NK-92 (cell line): ENCODE data around the gene CBX3.
"Not testable (repeated sequence)": the region's sequence is repeated elsewhere in the genome, so short reads cannot be mapped to it uniquely, and the experiment has no call there.

Experiments
- DNase-seq: peaks from one replicate; lab custom pipeline; 2025; ENCODE audit not compliant: unreplicated experiment; lab: John Stamatoyannopoulos, UW

CBX3 gene

DNA sequence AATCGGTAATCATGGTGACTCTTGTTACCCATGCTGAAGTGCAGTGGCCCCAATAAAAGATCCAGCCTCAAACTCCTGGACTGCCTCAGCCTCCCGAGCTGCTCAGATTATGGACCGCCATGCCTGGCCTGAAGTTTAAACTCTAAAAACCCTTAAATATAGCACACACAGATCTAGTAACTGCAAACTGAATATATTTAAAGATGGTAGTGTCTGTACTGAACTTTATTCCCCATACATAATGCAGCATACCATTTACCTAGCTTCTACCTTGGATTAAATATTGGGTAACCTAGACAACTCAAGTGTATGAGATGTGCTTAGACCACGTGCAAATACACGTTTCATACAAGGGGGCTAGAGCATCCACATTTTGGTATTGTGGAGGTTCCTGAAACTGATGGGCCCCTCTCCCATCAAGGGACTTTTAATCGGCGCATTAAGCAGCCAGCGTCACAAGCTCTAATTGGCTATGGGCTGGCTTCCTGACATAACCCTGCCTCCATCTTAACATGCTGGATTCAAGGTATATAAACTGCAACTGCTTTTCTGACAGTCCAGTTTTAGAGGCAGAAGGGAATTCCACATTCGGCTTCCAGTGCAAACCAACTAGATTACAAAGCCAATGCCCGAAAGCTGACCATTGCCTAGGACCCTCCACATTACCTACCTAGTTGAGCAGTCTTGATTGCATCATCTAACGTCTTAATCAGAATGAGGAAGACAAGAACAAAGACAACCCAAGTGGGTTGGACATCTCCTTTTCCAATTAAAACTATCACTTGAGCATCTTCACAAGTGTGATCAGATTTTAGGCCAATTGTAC is 14.0 kb upstream of the CBX3 start:
- DNase-seq: no peak

DNA sequence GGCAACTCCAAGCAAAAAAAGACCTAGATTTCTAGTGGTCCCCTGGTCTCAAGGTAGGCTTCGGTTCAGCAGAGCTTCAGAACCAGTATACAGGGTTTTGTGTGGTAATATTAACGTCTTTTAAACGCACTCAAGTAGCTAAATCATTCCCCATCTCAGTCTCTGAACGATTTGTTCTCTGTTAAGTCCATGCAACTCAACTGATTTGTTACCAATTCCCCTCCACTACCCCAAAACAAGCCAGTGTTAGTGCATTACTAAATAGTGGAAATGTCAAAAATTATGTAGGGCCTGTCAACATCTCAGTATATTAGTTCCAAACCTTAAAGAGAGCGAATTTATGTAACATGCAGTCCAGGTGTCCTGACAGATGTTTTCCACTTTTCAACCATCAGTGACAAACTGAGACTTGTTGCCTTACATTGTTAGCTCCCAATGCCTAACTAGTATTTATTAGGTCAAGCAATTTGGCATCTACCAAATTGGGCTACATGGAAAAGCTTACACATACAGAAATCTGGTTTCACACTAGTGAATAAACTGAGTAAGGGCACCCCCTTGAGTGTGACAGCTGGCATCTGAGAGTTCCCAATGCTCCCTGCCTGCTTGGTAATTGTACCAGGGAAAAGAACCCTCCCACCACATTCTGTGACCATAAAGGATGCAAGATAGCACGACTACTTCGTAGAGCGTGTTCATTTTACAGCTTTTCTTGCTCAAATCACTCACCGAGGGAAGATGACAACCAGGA is 13.2 kb upstream of the CBX3 start:
- DNase-seq: no peak

DNA sequence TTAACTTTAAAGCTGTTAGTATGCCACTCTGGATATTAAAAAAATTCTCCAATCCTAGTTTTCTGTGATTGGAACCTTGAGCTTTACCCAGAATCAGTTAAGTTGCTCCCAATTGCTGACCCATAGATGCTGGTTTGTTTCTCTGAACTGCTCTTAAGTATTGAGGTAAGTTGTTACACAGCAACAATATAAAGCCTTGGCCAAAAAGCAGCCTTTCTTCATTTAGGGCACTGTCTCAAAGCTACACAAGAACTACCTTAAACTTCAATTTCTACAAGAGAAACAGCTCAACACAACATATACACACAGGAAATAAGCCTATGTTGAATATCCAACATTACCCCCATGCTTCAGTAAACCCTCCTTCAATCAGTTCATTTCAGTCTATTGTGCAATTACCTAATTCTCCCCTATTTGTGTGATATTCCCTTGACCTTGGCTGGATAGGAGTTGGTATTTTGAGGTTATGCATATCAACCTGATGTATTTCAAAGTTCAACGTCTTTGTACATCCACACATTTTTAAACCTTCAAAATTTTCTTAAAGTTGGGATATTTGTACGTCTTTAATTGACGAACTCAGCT is 12.5 kb upstream of the CBX3 start:
- DNase-seq: no peak

DNA sequence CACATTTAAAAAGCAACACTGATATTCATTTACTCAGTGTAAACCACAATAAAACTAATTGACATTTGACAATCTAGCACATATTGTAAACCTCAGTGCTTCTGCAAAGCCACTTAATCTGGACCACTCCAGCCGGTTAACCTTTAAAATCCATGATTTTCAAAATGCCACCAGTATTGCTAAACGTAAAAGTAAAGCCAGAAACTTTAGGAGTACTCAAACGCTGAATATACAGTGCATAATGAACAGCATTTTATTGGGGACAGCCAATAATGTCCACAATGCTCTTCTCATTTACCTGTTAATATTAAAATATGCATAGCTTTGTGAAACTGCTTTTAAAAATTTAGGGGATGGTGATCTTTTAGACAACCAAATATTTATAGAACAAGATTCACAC is 11.8 kb upstream of the CBX3 start:
- DNase-seq: no peak

DNA sequence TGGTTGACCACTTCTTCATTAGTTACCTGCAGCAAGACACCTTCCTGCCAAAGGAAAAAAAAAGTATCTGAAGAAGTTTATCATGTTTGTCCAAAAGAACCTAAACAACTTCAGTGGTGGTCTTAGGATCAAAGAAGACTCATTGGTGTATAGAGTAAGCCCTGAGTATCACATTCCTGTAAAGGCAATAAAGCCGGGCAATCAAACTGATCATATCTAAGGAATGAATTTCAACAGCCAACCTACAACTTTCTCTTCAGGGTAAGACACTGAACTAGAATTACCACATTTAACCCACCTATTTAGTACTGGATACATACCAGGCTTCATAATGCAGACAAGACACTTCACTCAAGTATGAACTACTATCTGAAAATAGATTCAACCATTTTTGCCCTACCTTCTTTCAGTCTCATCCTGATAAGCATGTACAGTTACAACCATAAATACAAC is 11.1 kb upstream of the CBX3 start:
- no peak for DNase-seq

DNA sequence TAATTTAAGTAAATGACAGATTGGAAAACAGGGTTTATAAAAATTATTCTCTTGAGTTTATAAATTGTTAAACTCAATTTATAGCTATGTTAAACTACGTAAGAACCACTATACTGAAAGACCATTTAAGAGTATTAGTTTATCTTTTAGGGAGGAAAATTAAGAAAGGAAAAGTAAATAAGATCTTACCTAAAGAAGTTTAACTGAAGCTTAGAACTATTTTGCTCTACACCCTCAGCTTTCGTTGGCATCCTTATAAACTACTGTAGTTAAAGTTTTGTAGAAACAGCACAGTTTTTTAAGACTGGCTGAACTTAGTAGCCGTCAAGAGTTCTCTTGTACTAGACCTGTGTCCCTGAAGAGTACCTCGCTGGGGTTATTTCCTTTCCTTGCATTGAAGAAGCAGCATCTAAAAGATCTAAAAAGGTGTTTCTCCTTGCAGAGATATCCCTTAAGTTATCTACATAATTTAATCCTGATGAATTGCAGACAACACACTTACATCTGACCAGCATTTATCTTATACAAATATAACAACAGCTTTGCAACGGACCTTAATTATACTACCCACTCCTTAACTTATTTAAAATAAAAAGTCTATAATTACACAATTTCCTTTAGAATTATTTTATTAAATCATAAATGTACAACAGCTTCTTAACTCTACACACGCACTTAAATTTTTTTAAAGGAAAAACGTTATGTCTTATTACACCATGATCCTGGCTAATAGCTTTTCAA is 10.1 kb upstream of the CBX3 start:
- DNase-seq: no peak

DNA sequence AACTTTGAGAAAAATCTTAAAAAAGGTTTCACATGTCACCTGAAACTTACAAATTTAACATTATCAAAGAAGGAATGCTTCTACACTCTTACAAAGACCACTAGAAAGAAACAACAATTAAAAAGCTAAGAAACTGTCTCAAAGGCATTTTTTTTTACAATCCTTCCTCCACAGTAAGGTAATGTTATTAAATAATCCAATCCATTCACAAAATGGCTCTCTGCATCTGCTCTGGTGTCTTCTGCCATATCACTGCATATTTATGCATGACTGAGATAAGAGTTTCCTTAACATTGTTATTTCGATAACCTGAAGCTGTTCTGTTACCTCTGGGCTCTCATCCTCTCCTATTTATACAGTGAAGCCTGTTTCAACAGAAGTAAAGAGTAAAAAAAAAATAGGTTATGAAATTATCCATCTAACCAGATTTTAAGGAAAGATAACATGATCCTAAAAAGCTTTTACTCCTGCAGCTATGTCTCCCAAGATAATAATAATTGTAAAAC is 9.5 kb upstream of the CBX3 start:
- DNase-seq: no peak

DNA sequence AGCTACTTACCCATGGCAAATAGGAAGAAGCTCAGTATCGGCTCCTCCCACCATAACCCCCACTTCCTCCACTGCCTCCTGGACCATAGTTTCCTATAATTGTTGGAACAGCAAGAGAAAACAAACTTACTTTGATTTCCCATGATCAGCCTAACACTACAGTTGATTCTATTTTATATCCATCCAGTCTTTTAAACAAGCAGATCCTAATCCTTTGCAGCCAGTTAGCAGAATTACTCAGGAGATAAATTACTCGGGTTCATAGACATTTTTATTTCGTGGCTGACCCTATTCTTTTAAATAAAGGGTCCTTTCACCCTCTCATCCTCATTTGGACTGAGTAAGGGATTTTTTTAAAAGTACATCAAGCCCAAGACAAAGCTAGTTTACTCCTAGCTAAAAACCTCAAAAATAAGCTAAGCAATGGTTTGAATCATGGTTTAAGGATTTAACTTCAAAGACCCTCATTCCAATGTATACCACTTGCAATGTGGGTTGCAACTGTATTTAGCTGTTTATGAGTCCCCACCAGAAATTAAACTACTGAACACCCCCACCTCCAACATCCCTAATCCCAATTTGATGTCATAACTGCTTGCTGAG is 9.0 kb upstream of the CBX3 start:
- no peak for DNase-seq

DNA sequence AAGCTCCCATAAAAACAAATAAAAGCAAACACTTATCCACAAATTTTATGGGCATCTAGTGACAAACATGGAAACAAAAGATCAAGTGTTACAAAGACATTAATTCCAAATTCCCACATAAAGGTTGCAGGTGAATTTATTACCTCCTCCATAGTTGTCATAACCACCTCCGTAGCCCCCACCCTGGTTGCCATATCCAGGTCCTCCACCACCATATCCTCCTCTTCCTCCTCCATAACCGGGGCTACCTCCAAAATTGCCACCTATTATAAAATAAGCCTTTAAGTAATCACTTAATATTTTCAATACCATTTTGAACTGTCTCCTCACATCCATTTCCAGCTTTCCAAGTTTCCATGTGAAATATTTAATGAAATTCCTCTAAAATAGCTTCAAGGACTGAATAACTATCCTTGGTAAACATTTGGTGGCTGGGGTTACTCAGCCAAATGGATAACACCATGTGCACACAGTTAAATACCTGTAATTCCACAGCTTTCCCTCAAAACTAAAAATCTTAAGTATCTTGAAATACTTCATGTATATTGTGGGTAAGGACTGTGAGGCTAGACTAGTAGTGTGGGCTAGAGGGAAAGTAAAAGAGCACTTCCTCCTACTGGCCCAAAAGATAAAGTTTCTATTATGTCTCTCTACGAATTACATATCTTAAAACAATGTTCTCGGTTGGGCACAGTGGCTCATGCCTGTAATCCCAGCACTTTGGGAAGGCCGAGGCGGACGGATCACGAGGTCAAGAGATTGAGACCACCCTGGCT is 7.9 kb upstream of the CBX3 start:
- no peak for DNase-seq

DNA sequence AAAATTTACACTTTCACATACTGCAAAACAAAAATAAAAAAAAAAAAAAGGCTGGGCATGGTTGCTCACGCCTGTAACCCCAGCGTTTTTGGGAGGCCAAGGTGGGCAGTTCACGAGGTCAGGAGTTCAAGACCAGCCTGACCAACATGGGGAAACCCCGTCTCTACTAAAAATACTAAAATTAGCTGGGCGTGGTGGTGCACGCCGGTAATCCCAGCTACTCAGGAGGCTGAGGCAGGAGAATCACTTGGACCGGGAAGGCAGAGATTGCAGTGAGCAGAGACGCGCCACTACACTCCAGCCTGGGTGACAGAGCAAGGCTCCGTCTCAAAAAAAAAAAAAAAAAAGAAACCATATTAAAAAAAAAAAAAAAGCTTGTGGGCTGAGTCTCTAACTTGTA is 6.8 kb upstream of the CBX3 start:
- DNase-seq: not testable (repeated sequence)

DNA sequence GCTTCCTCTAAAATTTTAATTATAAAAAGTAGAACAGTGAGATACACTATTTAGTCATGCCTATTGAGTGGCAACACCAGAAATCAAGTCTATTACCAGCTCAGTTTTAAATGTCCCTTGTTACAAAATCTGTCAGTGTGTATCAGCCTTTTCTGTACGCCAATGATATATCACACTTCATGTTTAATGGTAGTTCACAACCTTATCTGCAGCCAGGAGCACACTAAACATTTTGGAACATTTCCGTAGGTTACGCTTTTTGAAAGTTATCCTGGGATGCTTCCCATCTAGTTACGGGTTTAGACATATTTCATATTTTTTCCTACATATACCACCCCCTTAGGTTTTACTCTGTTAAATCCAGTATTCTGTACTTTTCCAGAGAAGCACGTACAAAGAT is 6.4 kb upstream of the CBX3 start:
- no peak for DNase-seq

DNA sequence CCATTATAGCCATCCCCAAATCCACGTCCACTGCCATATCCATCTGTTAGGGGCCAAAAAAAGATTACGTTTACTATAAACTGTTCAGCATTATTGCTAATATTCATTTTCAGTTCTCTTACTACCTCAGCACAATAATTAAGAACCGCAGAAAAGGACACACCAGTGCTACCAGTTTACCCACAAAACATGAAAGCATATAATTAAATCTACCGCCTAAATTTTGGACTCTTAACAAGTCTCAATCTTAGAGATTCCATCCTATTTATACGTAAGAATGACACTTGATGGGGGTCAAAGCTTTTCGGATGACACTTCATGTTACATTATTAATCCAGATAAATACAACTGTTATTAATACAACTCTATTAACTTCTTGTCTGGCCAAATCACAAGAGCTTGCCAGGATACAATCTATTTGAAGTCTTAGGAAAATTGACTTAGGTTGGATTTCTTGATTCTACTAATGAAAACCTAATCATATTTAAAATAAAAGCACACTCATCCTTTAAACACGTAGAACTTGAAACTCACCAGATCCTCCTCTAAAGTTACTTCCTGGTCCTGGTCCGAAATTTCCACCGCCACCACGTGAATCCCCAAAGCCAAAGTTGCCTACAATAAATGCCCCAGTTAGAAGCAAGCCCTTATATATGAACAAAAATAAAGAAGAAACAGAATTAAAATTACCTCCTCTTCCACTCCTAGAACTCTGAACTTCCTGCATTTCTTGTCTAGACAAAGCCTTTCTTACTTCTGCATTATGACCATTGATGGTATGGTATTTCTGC is 5.5 kb upstream of the CBX3 start:
- no peak for DNase-seq

DNA sequence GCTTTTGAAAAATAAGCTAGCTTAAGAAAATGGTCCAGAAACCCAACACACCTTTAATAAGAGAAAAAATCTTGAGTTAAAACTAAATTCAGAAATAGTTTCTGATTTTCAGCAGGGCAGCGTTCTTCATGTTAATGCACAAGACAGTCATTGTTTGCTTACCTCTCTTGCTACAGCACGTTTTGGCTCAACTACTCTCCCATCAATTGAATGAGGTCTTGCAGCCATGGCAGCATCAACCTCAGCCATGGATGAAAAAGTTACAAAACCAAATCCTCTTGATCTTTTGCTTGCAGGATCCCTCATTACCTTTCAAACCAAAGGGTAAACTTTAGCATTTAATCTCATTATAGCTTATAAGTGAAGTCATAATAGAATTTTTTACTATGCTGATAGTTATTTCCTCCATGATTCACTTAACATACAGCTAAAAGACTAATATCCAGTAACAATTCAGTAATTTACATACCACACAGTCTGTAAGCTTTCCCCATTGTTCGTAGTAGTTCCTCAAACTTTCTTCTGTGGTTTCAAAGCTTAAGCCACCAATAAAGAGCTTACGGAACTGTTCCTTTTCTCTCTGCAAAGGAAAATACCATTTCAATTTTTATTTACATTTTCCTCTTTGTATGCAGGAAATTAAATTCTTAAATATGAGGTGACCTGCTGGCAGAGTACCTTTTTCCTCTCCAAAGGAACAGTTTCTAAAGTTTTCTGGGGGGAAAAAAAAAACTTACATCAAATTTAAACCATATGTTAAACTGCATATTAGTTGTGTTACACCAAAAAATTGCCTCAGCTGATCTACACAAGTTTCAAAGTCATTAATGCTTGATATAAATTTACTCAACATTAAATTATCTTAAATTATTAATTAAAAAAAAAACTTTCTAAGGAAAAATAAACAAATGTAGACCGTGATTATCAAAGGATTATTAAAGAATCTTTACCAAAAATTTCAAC is 4.1 kb upstream of the CBX3 start:
- DNase-seq: no peak

DNA sequence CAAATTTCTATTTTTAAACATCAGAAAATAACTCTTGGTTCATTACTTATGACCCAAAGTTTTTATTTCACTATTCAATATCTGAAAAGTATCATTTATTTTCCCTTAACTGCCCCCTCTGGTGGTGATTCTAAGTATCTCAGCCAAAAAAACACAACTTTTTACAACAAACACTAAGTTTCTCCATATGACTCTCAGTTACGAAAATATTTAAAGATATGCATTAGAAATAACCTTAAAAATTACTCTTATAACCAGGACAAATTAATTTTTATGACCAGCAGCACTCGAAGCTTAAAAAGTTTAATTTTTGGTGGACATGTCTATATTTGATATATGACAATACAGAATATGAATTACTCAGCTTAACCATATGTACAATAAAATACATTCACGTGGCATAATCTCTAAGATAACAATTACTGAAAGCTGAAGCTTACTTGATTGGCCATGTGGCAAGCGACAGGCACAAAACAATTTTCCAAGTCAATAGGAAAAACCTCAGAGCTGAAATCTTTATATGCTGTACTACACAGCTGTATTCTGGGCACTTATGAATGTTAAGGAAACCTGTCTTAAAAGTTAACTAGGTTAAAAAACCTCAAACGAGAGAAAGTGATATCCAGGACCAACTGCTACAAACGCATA is 3.3 kb upstream of the CBX3 start:
- no peak for DNase-seq

DNA sequence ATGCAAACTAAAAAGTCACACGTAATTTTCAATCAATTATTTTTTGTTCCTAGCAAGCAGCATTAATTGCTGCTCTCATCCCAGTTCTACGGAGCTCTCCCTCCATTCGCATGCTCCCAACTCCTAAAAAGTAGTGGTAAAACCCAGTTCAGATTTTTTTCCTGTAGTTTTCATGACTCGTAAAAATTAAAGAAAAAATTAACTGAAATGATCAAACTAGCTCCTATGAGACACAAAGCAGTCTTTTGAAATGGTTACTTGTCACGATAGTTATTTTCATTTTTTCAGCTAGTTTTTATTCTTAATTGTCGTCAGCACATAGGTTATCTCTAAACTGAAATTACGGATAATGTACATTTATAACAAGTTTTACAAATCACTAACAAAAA is 2.8 kb upstream of the CBX3 start:
- DNase-seq: no peak

DNA sequence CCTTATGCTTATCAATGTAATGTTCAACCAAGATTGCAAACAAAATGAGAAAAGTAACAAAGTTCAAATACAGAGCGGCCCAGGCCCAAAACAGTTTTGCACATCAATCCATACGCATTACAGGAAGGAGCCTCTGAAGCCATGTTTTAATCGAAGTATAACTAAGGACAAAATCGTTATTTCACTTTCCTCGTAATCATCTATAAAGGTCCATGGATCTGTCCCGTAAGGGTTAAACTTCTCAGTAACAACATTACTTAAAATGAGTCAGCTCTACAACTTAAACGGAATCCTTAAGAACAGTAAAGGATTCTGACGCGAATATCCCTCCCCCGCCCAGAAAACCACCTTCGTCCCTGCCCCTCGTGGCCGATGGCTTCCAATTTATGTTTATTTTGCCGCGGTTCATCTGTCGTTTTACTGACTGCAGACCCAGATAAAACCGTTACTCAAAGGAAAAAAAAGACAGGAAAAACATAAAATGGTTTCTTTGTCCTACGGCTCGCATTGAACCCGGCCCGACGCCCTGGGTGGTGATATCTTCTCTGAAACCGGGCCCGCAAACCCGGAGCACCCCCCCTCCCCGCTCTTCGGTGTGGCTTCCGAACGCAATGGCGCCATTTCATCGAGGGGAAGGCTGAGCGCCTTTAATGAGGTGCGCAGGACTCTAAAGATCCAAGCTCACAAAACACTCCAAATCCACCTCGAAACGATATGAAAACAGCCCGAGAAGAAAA is 2.1 kb upstream of the CBX3 start:
- no peak for DNase-seq

DNA sequence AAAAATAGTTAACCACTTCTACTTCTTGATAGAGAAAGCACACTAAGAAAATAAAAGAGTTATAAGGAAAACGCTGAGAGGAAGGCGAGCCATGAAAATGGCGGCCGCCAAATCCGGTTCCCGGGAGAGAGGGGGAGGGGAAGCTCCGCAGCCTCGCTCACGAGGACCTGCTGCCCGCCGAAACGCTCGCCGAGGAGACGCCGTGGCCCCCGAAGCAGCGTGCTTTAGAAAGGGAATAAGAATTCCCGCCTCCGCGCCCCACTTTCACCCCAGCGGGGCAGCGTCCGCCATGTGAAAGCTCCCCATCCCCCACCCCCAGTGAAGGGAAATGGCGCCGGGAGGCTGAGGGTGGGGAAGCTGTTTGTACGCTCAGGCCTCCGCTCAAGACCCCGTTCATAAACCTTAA is 1.5 kb upstream of the CBX3 start:
- no peak for DNase-seq
